ENCODE measurements around the gene USP15. TPM values are rescaled to one million over a fixed set of nuclear protein-coding genes. Genes with fewer than 3 reads are reported as not detected.
A peak's percentile ranks its signal among the peaks of the same experiment; 100 is the strongest.

Gene USP15
- total RNA-seq, 3 donors from 2014 or later (not counting 1 experiment from before 2014, with no cell fraction given): 188 to 251 (median 197) TPM

- 100% methylated on average over 1 of the region's 3 CpGs for WGBS (ENCODE audit: insufficient coverage)
- H3K4me3 ChIP-seq (ENCODE audit: low read length): no peak overlapping the region
- Mint-ChIP-seq H3K27me3 (ENCODE audit: low read depth in 2 of 2) (no peaks in the 10 kb centered on the region), H3K9me3 (no peaks in the 10 kb centered on the region), H3K4me1 (peaks cover 28 to 36% of the 10 kb centered on the region in 2 donors), H3K27ac (no peak overlapping the region), H3K36me3 (no peaks in the 10 kb centered on the region), H3K4me3 (no peak overlapping the region)
- no peak for DNase-seq
- no peak overlapping the region for H3K27ac ChIP-seq (ENCODE audit: low read length)
- H3K36me3 ChIP-seq (ENCODE audit: control insufficient read depth, insufficient read depth, low read length): peaks cover 3% of the 10 kb centered on the region
- H3K9me3 ChIP-seq (ENCODE audit: control insufficient read depth, insufficient read depth, low read length): no peaks in the 10 kb centered on the region
- no peak for ATAC-seq
- intact Hi-C loops (cut with micrococcal nuclease): no loop called here
- no peak for TF ChIP-seq CTCF (IDR thresholded peaks at IDR 0.05)
- H3K27me3 ChIP-seq (ENCODE audit: control insufficient read depth, insufficient read depth, low read length): no peaks in the 10 kb centered on the region
- H3K4me1 ChIP-seq (ENCODE audit: control insufficient read depth, insufficient read depth, low read length): no peaks in the 10 kb centered on the region
Measured at GRCh38 chr12:62375603-62376002, 115.4 kb downstream of the USP15 start.

GRCh38 chr12:62379026-62379722, 119.0 kb downstream of the USP15 start:
- ATAC-seq (no peak), DNase-seq (no peak)
- Mint-ChIP-seq H3K27ac (peak overlapping the region; percentile 50 to 69), H3K36me3 (no peaks in the 10 kb centered on the region), H3K4me3 (no peak overlapping the region), H3K27me3 (ENCODE audit: low read depth in 2 of 2) (no peaks in the 10 kb centered on the region), H3K4me1 (peaks cover 20 to 35% of the 10 kb centered on the region in 2 donors), H3K9me3 (no peaks in the 10 kb centered on the region)
- Histone ChIP-seq H3K9me3 (ENCODE audit: control insufficient read depth, insufficient read depth, low read length) (no peaks in the 10 kb centered on the region), H3K27ac (ENCODE audit: low read length) (no peak overlapping the region), H3K4me3 (ENCODE audit: low read length) (no peak overlapping the region), H3K27me3 (ENCODE audit: control insufficient read depth, insufficient read depth, low read length) (no peaks in the 10 kb centered on the region), H3K4me1 (ENCODE audit: control insufficient read depth, insufficient read depth, low read length) (no peaks in the 10 kb centered on the region), H3K36me3 (ENCODE audit: control insufficient read depth, insufficient read depth, low read length) (peaks cover 25% of the 10 kb centered on the region)
- intact Hi-C loops (cut with micrococcal nuclease): no loop called here
- no peak for TF ChIP-seq CTCF (IDR thresholded peaks at IDR 0.05)
- WGBS (ENCODE audit: insufficient coverage): 73% methylated on average over 1 of the region's 2 CpGs

- ATAC-seq: no peak
- intact Hi-C loops (cut with micrococcal nuclease): no loop called here
- H3K9me3 Mint-ChIP-seq: no peaks in the 10 kb centered on the region
- H3K9me3 ChIP-seq (ENCODE audit: control insufficient read depth, insufficient read depth, low read length): no peaks in the 10 kb centered on the region
- TF ChIP-seq CTCF (IDR thresholded peaks at IDR 0.05): no peak
- H3K27me3 Mint-ChIP-seq (ENCODE audit: low read depth in 2 of 2): no peaks in the 10 kb centered on the region
- no peaks in the 10 kb centered on the region for H3K27me3 ChIP-seq (ENCODE audit: control insufficient read depth, insufficient read depth, low read length)
- no peak overlapping the region for H3K4me3 ChIP-seq (ENCODE audit: low read length)
- H3K4me3 Mint-ChIP-seq: no peak overlapping the region
- peaks cover 21 to 35% of the 10 kb centered on the region in 2 donors for H3K4me1 Mint-ChIP-seq
- peak overlapping the region; percentile 50 to 69 for H3K27ac Mint-ChIP-seq
- DNase-seq: no peak
- peaks cover 26% of the 10 kb centered on the region for H3K36me3 ChIP-seq (ENCODE audit: control insufficient read depth, insufficient read depth, low read length)
- H3K36me3 Mint-ChIP-seq: no peaks in the 10 kb centered on the region
- H3K27ac ChIP-seq (ENCODE audit: low read length): no peak overlapping the region
- H3K4me1 ChIP-seq (ENCODE audit: control insufficient read depth, insufficient read depth, low read length): no peaks in the 10 kb centered on the region
Measured at GRCh38 chr12:62379723-62380045, 119.5 kb downstream of the USP15 start.

- no peak for TF ChIP-seq CTCF (IDR thresholded peaks at IDR 0.05)
- DNase-seq: no peak
- Mint-ChIP-seq H3K27ac (no peak overlapping the region), H3K4me3 (no peak overlapping the region), H3K4me1 (peaks cover 18 to 36% of the 10 kb centered on the region in 2 donors), H3K36me3 (no peaks in the 10 kb centered on the region), H3K27me3 (ENCODE audit: low read depth in 2 of 2) (no peaks in the 10 kb centered on the region), H3K9me3 (no peaks in the 10 kb centered on the region)
- intact Hi-C loops (cut with micrococcal nuclease): no loop called here
- Histone ChIP-seq H3K4me3 (ENCODE audit: low read length) (no peak overlapping the region), H3K27ac (ENCODE audit: low read length) (no peak overlapping the region), H3K36me3 (ENCODE audit: control insufficient read depth, insufficient read depth, low read length) (peaks cover 51% of the 10 kb centered on the region), H3K9me3 (ENCODE audit: control insufficient read depth, insufficient read depth, low read length) (no peaks in the 10 kb centered on the region), H3K4me1 (ENCODE audit: control insufficient read depth, insufficient read depth, low read length) (no peaks in the 10 kb centered on the region), H3K27me3 (ENCODE audit: control insufficient read depth, insufficient read depth, low read length) (no peaks in the 10 kb centered on the region)
- no peak for ATAC-seq
- WGBS (ENCODE audit: insufficient coverage): no CpG with 5 or more reads among the region's 2 CpGs
Measured at GRCh38 chr12:62382526-62382925, 122.3 kb downstream of the USP15 start.
